ENCODE data around the gene MRPL11. TPM values are rescaled to one million over a fixed set of nuclear protein-coding genes. Genes with fewer than 3 reads are reported as not detected.

MRPL11 gene
- total RNA-seq, 1 experiment from 2014 or later, result 105 TPM

GRCh38 chr11:66473167-66473566 is 34.5 kb upstream of the MRPL11 start:
- H2BK12ac ChIP-seq (ENCODE audit: insufficient read length, low read depth, low read length), result no peak overlapping the region
- DNase-seq, result no peak
- no peak overlapping the region for H2AK5ac ChIP-seq (ENCODE audit: insufficient read length, low read length)
- no peak overlapping the region for H4K5ac ChIP-seq (ENCODE audit: insufficient read length, low read depth, low read length)
- no peak overlapping the region for H3K23ac ChIP-seq (ENCODE audit: insufficient read length, low read depth, low read length)
- no peaks in the 10 kb centered on the region for H3K23me2 ChIP-seq (ENCODE audit: insufficient read length, low read depth, low read length, poor library complexity, severe bottlenecking)
- no peak overlapping the region for H3K14ac ChIP-seq (ENCODE audit: insufficient read depth, low read length)
- no peak overlapping the region for H4K8ac ChIP-seq (replicated peaks; ENCODE audit: insufficient read length, low read depth, low read length)
- whole genome bisulfite sequencing (ENCODE audit: extremely low coverage, insufficient read length, low lambda C conversion rate), result no CpG with 5 or more reads among the region's 11 CpGs
- H2AFZ ChIP-seq (ENCODE audit: low read length), result no peak overlapping the region
- H3K27me3 ChIP-seq (ENCODE audit: insufficient read depth, low read length), result no peaks in the 10 kb centered on the region
- H2BK5ac ChIP-seq (ENCODE audit: insufficient read length, low read length), result no peak overlapping the region
- Mint-ChIP-seq H3K9me3 (no peaks in the 10 kb centered on the region), H3K36me3 (ENCODE audit: insufficient read depth in 1 of 3, low read depth in 3 of 3) (peaks cover 3 to 30% (median 23%) of the 10 kb centered on the region in 3 experiments; a peak in 5 of 7 replicates), H3K4me3 (no peak overlapping the region), H3K27me3 (ENCODE audit: low read depth) (no peaks in the 10 kb centered on the region), H3K4me1 (peaks cover 25 to 35% of the 10 kb centered on the region in 2 experiments), H3K27ac (no peak overlapping the region)
- no peak for TF ChIP-seq CTCF (conservative IDR thresholded peaks at IDR 0.05)
- no peaks in the 10 kb centered on the region for H4K20me1 ChIP-seq (ENCODE audit: control insufficient read depth, insufficient read depth, insufficient read length)
- no peak overlapping the region for H3K27ac ChIP-seq (ENCODE audit: insufficient read length, low read depth, low read length)
- H3K4me1 ChIP-seq (ENCODE audit: insufficient read depth, low read length), result no peaks in the 10 kb centered on the region
- H3K9me3 ChIP-seq (ENCODE audit: control insufficient read depth, low read depth, low read length), result no peaks in the 10 kb centered on the region
- no peak overlapping the region for H3T11ph ChIP-seq (ENCODE audit: low read length)
- no peak overlapping the region for H2BK120ac ChIP-seq (ENCODE audit: low read depth, low read length, poor library complexity, severe bottlenecking)
- no peak overlapping the region for H4K91ac ChIP-seq (ENCODE audit: insufficient read length, low read depth, low read length)
- no peak overlapping the region for H3K9ac ChIP-seq (ENCODE audit: extremely low read depth, insufficient read length, low read length)
- no peaks in the 10 kb centered on the region for H3K79me2 ChIP-seq (ENCODE audit: insufficient read depth, low read length)
- no peak overlapping the region for H3K4me2 ChIP-seq (ENCODE audit: insufficient read depth, insufficient read length, low read length)
- no peak overlapping the region for H3K4ac ChIP-seq (ENCODE audit: low read depth, low read length)
- no peak overlapping the region for H2BK20ac ChIP-seq (ENCODE audit: low read depth, low read length, poor library complexity, severe bottlenecking)
- no peaks in the 10 kb centered on the region for H3K79me1 ChIP-seq (ENCODE audit: insufficient read depth, low read depth, low read length, poor library complexity, severe bottlenecking)
- H3K18ac ChIP-seq (ENCODE audit: insufficient read length, low read depth, low read length), result no peak overlapping the region
- H2BK15ac ChIP-seq (ENCODE audit: low read depth, low read length), result no peak overlapping the region
- no peak overlapping the region for H3K56ac ChIP-seq (ENCODE audit: insufficient read length, low read depth, low read length)
